ENCODE results near the gene TRMT44.

TRMT44 gene

DNA sequence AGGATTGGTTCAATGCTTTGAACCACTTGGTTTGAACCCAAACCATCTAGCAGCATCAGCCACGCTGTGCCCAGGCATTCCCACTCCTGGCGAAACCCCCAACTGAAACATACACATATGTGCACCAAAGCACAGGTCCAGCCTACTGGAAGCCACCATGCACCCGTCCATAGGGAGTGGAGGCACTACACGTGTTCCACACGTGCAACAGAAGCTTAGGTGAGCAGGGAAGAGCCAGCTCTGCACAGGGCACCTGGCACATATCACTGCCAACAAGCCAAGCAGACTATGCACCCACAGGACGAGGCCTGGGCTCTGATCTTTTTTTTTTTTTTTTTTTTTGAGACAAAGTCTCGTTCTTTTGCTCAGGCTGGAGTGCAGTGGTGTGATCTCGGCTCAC, 73.4 kb downstream of the TRMT44 start:
- in situ Hi-C loops (cut with MboI; ENCODE audit: low pct_unique_long_range_greater_than_20kb, low sequenced_read_pairs, unreplicated experiment), result no loop called here
- TF ChIP-seq, protein P1, sequence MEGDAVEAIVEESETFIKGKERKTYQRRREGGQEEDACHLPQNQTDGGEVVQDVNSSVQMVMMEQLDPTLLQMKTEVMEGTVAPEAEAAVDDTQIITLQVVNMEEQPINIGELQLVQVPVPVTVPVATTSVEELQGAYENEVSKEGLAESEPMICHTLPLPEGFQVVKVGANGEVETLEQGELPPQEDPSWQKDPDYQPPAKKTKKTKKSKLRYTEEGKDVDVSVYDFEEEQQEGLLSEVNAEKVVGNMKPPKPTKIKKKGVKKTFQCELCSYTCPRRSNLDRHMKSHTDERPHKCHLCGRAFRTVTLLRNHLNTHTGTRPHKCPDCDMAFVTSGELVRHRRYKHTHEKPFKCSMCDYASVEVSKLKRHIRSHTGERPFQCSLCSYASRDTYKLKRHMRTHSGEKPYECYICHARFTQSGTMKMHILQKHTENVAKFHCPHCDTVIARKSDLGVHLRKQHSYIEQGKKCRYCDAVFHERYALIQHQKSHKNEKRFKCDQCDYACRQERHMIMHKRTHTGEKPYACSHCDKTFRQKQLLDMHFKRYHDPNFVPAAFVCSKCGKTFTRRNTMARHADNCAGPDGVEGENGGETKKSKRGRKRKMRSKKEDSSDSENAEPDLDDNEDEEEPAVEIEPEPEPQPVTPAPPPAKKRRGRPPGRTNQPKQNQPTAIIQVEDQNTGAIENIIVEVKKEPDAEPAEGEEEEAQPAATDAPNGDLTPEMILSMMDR (IDR thresholded peaks at IDR 0.05; ENCODE audit: extremely low read depth, insufficient read depth, missing control alignments), result no peak
- DNase-seq (ENCODE audit: low spot score), result no peak

DNA sequence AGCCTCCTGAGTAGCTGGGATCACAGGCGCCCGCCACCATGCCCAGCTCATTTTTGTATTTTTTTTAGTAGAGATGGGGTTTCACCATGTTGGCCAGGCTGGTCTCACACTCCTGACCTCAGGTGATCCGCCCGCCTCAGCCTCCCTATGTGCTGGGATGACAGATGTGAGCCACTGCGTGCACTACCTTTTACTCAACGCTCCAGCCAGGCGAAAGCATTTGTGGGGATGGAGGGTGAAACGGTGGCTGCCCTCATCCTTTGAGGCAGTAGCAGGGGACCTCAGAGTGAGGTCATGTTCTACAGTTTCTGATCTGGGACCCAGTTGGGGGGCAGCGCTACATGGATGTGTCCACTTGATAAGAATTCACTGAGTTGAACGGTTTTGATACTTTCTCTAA, 73.8 kb downstream of the TRMT44 start:
- in situ Hi-C loops (cut with MboI; ENCODE audit: low pct_unique_long_range_greater_than_20kb, low sequenced_read_pairs, unreplicated experiment), result no loop called here
- no peak for DNase-seq (ENCODE audit: low spot score)
- TF ChIP-seq, protein P1 (IDR thresholded peaks at IDR 0.05; ENCODE audit: extremely low read depth, insufficient read depth, missing control alignments), result no peak

- DNase-seq (ENCODE audit: low spot score), result no peak
- TF ChIP-seq, protein P1 (IDR thresholded peaks at IDR 0.05; ENCODE audit: extremely low read depth, insufficient read depth, missing control alignments), result no peak
- in situ Hi-C loops (cut with MboI; ENCODE audit: low pct_unique_long_range_greater_than_20kb, low sequenced_read_pairs, unreplicated experiment), result no loop called here
Observed at GRCh38 chr4:8515316-8516060, 74.9 kb downstream of the TRMT44 start.

DNA sequence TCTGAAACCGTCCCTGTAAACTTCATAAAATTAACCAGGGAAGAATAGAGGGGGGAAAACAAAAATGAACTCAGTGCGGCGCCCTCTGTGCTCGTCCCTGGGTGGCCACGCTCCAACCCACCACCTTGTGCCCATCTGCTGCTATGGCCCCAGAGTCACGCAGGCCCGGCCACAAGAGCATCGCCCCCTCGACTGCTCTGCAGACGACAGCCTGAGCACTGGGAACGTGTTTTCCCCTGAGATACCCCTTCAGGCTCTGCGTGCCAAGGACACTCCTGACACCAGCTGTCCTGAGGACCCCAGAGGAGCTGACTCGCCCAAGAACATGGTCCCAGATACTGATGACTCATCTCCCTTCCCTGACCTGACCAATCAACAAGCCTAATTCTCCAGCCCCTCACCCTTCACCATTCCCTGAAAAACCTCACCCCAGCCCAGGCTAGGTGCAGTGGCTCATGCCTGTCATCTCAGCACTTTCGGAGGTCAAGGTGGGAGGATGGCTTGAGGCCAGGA, 75.5 kb downstream of the TRMT44 start:
- no peak for DNase-seq (ENCODE audit: low spot score)
- TF ChIP-seq, protein P1 (IDR thresholded peaks at IDR 0.05; ENCODE audit: extremely low read depth, insufficient read depth, missing control alignments), result no peak
- in situ Hi-C loops (cut with MboI; ENCODE audit: low pct_unique_long_range_greater_than_20kb, low sequenced_read_pairs, unreplicated experiment), result no loop called here

DNA sequence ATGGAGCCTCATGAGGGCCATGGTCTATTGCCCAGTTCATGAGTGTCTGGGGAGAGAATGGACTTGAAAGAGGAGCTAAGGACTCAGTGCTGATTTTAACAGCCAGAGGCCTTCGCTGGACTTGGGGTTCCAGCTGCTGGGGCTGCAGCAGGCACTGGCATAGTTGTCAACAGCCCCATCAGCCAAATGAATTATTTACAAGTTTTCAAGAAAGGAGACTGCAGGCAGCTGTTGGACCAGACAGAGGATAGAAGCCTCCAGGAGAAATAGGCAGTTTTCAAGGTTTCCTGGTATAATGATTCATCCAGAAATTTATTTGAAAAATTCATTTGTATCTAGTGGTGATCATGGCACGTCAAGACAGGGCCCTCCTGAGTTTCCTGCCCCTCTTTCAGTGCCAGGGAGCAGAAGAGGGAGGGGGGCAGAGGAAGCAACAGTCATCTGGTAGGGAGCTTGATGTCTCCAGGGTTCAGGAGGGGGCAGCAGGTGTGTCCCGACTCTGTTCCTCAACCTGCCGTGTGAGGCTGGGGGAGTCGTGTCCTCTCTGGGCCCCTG, 76.5 kb downstream of the TRMT44 start:
- in situ Hi-C loops (cut with MboI; ENCODE audit: low pct_unique_long_range_greater_than_20kb, low sequenced_read_pairs, unreplicated experiment), result no loop called here
- TF ChIP-seq, protein P1 (IDR thresholded peaks at IDR 0.05; ENCODE audit: extremely low read depth, insufficient read depth, missing control alignments), result no peak
- no peak for DNase-seq (ENCODE audit: low spot score)

DNA sequence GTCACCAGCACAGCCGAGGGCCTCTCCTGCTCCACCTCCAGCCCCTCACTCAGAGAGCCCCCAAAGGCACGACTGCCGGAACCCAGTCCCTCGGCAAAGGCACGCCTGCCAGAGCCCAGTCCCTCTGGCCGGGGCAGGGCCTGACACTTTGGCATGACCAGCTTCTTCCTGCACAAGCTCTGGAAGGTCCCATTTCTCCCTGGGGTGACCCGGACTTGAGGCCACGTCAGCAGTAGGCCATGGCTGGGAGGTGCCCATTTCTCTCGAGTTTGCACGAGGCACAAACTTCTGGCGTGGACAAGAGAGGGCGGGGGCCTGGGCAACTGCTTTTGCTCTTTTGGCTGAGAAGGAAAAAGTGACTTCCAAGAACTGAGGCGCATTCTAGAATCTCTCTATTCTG, 77.4 kb downstream of the TRMT44 start:
- TF ChIP-seq, protein P1 (IDR thresholded peaks at IDR 0.05; ENCODE audit: extremely low read depth, insufficient read depth, missing control alignments), result no peak
- in situ Hi-C loops (cut with MboI; ENCODE audit: low pct_unique_long_range_greater_than_20kb, low sequenced_read_pairs, unreplicated experiment), result no loop called here
- DNase-seq (ENCODE audit: low spot score), result no peak
